H9 (cell line): ENCODE data around the gene PEX10. TPM values are rescaled to one million over a fixed set of nuclear protein-coding genes. Genes with fewer than 3 reads are reported as not detected.

Experiments
- DNase-seq: peaks from one replicate; pipeline ENCODE4 v3.0.0-alpha.2; 2017
- H2AFZ ChIP-seq: one replicate; pipeline ENCODE4 v1.6.1; 2013; ENCODE audit warnings: mild to moderate bottlenecking, low read length, control low read depth, moderate library complexity
- H2AK5ac ChIP-seq: 2 replicates; pipeline ENCODE4 v1.6.1; 2013; ENCODE audit warnings: low read length, control low read depth, mixed read lengths; ENCODE audit not compliant: insufficient read length
- H2BK120ac ChIP-seq: one replicate; pipeline ENCODE4 v1.6.1; 2013; ENCODE audit warnings: low read depth, mild to moderate bottlenecking, low read length, control low read depth, inconsistent platforms; ENCODE audit not compliant: poor library complexity, severe bottlenecking
- H2BK12ac ChIP-seq: 2 replicates; pipeline ENCODE4 v1.6.1; 2013; ENCODE audit warnings: low read length, control low read depth, mixed read lengths, low read depth; ENCODE audit not compliant: insufficient read length
- H2BK15ac ChIP-seq: 2 replicates; pipeline ENCODE4 v1.6.1; 2013; ENCODE audit warnings: low read depth, low read length, control low read depth
- H2BK20ac ChIP-seq: one replicate; pipeline ENCODE4 v1.6.1; 2013; ENCODE audit warnings: low read depth, mild to moderate bottlenecking, low read length, control low read depth, inconsistent platforms; ENCODE audit not compliant: poor library complexity, severe bottlenecking
- H2BK5ac ChIP-seq: 2 replicates; pipeline ENCODE4 v1.6.1; 2013; ENCODE audit warnings: low read length, control low read depth, mixed read lengths; ENCODE audit not compliant: insufficient read length
- H3K14ac ChIP-seq: 2 replicates; pipeline ENCODE4 v1.6.1; 2013; ENCODE audit warnings: low read length, control low read depth; ENCODE audit not compliant: insufficient read depth
- H3K18ac ChIP-seq: 2 replicates; pipeline ENCODE4 v1.6.1; 2013; ENCODE audit warnings: low read depth, mild to moderate bottlenecking, mixed read lengths, low read length, control low read depth; ENCODE audit not compliant: insufficient read length
- H3K23ac ChIP-seq: 2 replicates; pipeline ENCODE4 v1.6.1; 2013; ENCODE audit warnings: low read length, control low read depth, mixed read lengths, low read depth; ENCODE audit not compliant: insufficient read length
- H3K23me2 ChIP-seq: 2 replicates; pipeline ENCODE4 v1.6.1; 2013; ENCODE audit warnings: low read depth, mild to moderate bottlenecking, mixed read lengths, low read length, control low read depth; ENCODE audit not compliant: insufficient read length, poor library complexity, severe bottlenecking
- H3K27ac ChIP-seq: 2 replicates; pipeline ENCODE4 v1.5.1; 2013; ENCODE audit warnings: low read length, control low read depth, mixed read lengths, low read depth; ENCODE audit not compliant: insufficient read length
- H3K27me3 ChIP-seq: 2 replicates; pipeline ENCODE4 v1.6.1; 2013; ENCODE audit warnings: low read length, control low read depth, inconsistent platforms; ENCODE audit not compliant: insufficient read depth
- H3K4ac ChIP-seq: 2 replicates; pipeline ENCODE4 v1.6.1; 2013; ENCODE audit warnings: low read depth, mild to moderate bottlenecking, control low read depth, inconsistent platforms, low read length, moderate library complexity
- H3K4me1 ChIP-seq: 2 replicates; pipeline ENCODE4 v1.6.1; 2013; ENCODE audit warnings: low read length, control low read depth, inconsistent platforms; ENCODE audit not compliant: insufficient read depth
- H3K4me2 ChIP-seq: 2 replicates; pipeline ENCODE4 v1.6.1; 2013; ENCODE audit warnings: low read length, control low read depth, mixed read lengths; ENCODE audit not compliant: insufficient read length, insufficient read depth
- H3K56ac ChIP-seq: 2 replicates; pipeline ENCODE4 v1.6.1; 2013; ENCODE audit warnings: low read depth, mild to moderate bottlenecking, mixed read lengths, low read length, control low read depth; ENCODE audit not compliant: insufficient read length
- H3K79me1 ChIP-seq: 2 replicates; pipeline ENCODE4 v1.6.1; 2013; ENCODE audit warnings: low read depth, mild to moderate bottlenecking, moderate library complexity, low read length, control low read depth, inconsistent platforms; ENCODE audit not compliant: insufficient read depth, poor library complexity, severe bottlenecking
- H3K79me2 ChIP-seq: 2 replicates; pipeline ENCODE4 v1.6.1; 2013; ENCODE audit warnings: low read length, control low read depth, inconsistent platforms; ENCODE audit not compliant: insufficient read depth
- H3K9ac ChIP-seq: 2 replicates; pipeline ENCODE4 v1.6.1; 2013; ENCODE audit warnings: low read length, control low read depth, mixed read lengths; ENCODE audit not compliant: insufficient read length; ENCODE audit errors: extremely low read depth
- H3K9me3 ChIP-seq: one replicate; pipeline ENCODE4 v1.6.1; 2013; ENCODE audit warnings: low read depth, low read length, inconsistent platforms; ENCODE audit not compliant: control insufficient read depth
- H3T11ph ChIP-seq: one replicate; pipeline ENCODE4 v1.6.1; 2013; ENCODE audit warnings: mild to moderate bottlenecking, low read length, control low read depth, inconsistent platforms
- H4K20me1 ChIP-seq: one replicate; pipeline ENCODE4 v1.6.1; 2013; ENCODE audit not compliant: control insufficient read depth, insufficient read length, insufficient read depth
- H4K5ac ChIP-seq: 2 replicates; pipeline ENCODE4 v1.6.1; 2013; ENCODE audit warnings: low read depth, mild to moderate bottlenecking, mixed read lengths, low read length, control low read depth; ENCODE audit not compliant: insufficient read length
- H4K8ac ChIP-seq: replicated peaks from 2 replicates; pipeline ENCODE4 v1.6.1; 2013; ENCODE audit warnings: low read length, control low read depth, mixed read lengths, low read depth; ENCODE audit not compliant: insufficient read length
- H4K91ac ChIP-seq: 2 replicates; pipeline ENCODE4 v1.6.1; 2013; ENCODE audit warnings: low read depth, mild to moderate bottlenecking, moderate library complexity, mixed read lengths, low read length, control low read depth; ENCODE audit not compliant: insufficient read length
- H3K27ac Mint-ChIP-seq, 3 experiments: 2 replicates in 2 of 3; 3 replicates in 1 of 3; pipeline ENCODE4 v1.8.0; 2020 to 2021; ENCODE audit warnings: mixed read lengths in 3 of 3, mild to moderate bottlenecking in 1 of 3, moderate library complexity in 1 of 3
- H3K27me3 Mint-ChIP-seq: 2 replicates; pipeline ENCODE4 v1.8.0; 2021; ENCODE audit warnings: low read depth, mild to moderate bottlenecking, moderate library complexity, mixed read lengths
- H3K36me3 Mint-ChIP-seq, 3 experiments: 2 replicates in 2 of 3; 3 replicates in 1 of 3; pipeline ENCODE4 v1.8.0; 2020 to 2021; ENCODE audit warnings: low read depth in 3 of 3, mixed read lengths in 3 of 3; ENCODE audit not compliant: insufficient read depth in 1 of 3
- H3K4me1 Mint-ChIP-seq, 2 experiments: 2 replicates each; pipeline ENCODE4 v1.8.0; 2020; ENCODE audit warnings: mixed read lengths in 2 of 2
- H3K4me3 Mint-ChIP-seq, 2 experiments: 2 replicates in 1 of 2; 3 replicates in 1 of 2; pipeline ENCODE4 v1.8.0; 2020 to 2021; ENCODE audit warnings: mild to moderate bottlenecking in 2 of 2, mixed read lengths in 2 of 2, moderate library complexity in 1 of 2
- H3K9me3 Mint-ChIP-seq, 2 experiments: 2 replicates in 1 of 2; 3 replicates in 1 of 2; pipeline ENCODE4 v1.8.0; 2020; ENCODE audit warnings: mild to moderate bottlenecking in 2 of 2, mixed read lengths in 2 of 2, moderate library complexity in 1 of 2
- WGBS: extraction: QIAGEN DNeasy Blood & Tissue Kit; methylation state at CpG from one replicate; pipeline ENCODE4 v1.1.7; 2013; ENCODE audit warnings: missing lambda C conversion rate, low lambda C conversion rate, mixed read lengths; ENCODE audit not compliant: insufficient read length; ENCODE audit errors: extremely low coverage; 5-methylcytosine and 5-hydroxymethylcytosine counted together
- total RNA-seq: library from RNA; stranded (reverse); gene quantifications from 2 replicates; pipeline ENCODE4 v1.2.1, GENCODE V29; 2021
- TF ChIP-seq, protein P1 (sequence below): fragments of 200-600 bp; sonication (generic); conservative IDR thresholded peaks from 3 replicates; pipeline ENCODE4 v1.8.0; 2021; ENCODE audit warnings: antibody characterized with exemption, mild to moderate bottlenecking

Gene PEX10
- total RNA-seq, 1 experiment from 2014 or later, result 34.4 TPM

GRCh38 chr1:2407991-2408275 lies 4.4 kb downstream of the PEX10 start:
- Histone ChIP-seq H3K56ac (no peak overlapping the region), H2BK12ac (no peak overlapping the region), H2BK5ac (no peak overlapping the region), H3K18ac (no peak overlapping the region), H3K27me3 (no peaks in the 10 kb centered on the region), H3K14ac (no peak overlapping the region), H3T11ph (no peak overlapping the region), H3K23me2 (peaks cover 10% of the 10 kb centered on the region), H2BK120ac (no peak overlapping the region), H3K9me3 (no peaks in the 10 kb centered on the region), H2BK15ac (no peak overlapping the region), H3K4ac (no peak overlapping the region), H3K27ac (no peak overlapping the region), H2BK20ac (no peak overlapping the region), H4K5ac (no peak overlapping the region), H3K23ac (no peak overlapping the region), H4K20me1 (no peaks in the 10 kb centered on the region), H4K8ac (no peak overlapping the region), H3K4me1 (no peaks in the 10 kb centered on the region), H3K9ac (no peak overlapping the region), H3K79me2 (no peaks in the 10 kb centered on the region), H3K79me1 (no peaks in the 10 kb centered on the region), H3K4me2 (no peak overlapping the region), H2AFZ (no peak overlapping the region), H4K91ac (no peak overlapping the region), H2AK5ac (no peak overlapping the region)
- no peak overlapping the region; a peak in 1 of 7 replicates for H3K27ac Mint-ChIP-seq
- no peak for DNase-seq
- no peaks in the 10 kb centered on the region; the same call in none of the 2 replicates for H3K27me3 Mint-ChIP-seq
- H3K9me3 Mint-ChIP-seq, result no peaks in the 10 kb centered on the region
- TF ChIP-seq, protein P1, sequence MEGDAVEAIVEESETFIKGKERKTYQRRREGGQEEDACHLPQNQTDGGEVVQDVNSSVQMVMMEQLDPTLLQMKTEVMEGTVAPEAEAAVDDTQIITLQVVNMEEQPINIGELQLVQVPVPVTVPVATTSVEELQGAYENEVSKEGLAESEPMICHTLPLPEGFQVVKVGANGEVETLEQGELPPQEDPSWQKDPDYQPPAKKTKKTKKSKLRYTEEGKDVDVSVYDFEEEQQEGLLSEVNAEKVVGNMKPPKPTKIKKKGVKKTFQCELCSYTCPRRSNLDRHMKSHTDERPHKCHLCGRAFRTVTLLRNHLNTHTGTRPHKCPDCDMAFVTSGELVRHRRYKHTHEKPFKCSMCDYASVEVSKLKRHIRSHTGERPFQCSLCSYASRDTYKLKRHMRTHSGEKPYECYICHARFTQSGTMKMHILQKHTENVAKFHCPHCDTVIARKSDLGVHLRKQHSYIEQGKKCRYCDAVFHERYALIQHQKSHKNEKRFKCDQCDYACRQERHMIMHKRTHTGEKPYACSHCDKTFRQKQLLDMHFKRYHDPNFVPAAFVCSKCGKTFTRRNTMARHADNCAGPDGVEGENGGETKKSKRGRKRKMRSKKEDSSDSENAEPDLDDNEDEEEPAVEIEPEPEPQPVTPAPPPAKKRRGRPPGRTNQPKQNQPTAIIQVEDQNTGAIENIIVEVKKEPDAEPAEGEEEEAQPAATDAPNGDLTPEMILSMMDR, result no peak
- no peak overlapping the region for H3K4me3 Mint-ChIP-seq
- H3K4me1 Mint-ChIP-seq, result peaks cover 4 to 11% of the 10 kb centered on the region in 2 experiments; a peak in 3 of 4 replicates
- no CpG with 5 or more reads among the region's 8 CpGs for WGBS
- H3K36me3 Mint-ChIP-seq, result peaks cover 15 to 64% (median 55%) of the 10 kb centered on the region in 3 experiments; a peak in 6 of 7 replicates
